Neural cell (in vitro differentiated cells): ENCODE results near the gene IGSF23. TPM values are rescaled to one million over a fixed set of nuclear protein-coding genes. Genes with fewer than 3 reads are reported as not detected.

ENCODE experiments used
- H2AFZ ChIP-seq: fragments of 200-600, 300-800 bp; sonication (generic), shearing (Covaris generic); 2 replicates; pipeline ENCODE4 v1.6.0; 2014; ENCODE audit warnings: low read depth, mild to moderate bottlenecking, antibody characterized with exemption, low read length, moderate library complexity
- H3F3A ChIP-seq: fragments of 200-600 bp; shearing (Covaris generic); 2 replicates; pipeline ENCODE4 v1.6.1; 2016; ENCODE audit warnings: mild to moderate bottlenecking, moderate library complexity, mixed read lengths, antibody characterized with exemption, low read length; ENCODE audit not compliant: insufficient read depth, poor library complexity, severe bottlenecking
- H3K27ac ChIP-seq: fragments of 200-600, 300-800 bp; sonication (generic), shearing (Covaris generic); 2 replicates; pipeline ENCODE4 v1.5.1; 2014; ENCODE audit warnings: mild to moderate bottlenecking, low read length, moderate library complexity
- H3K27me3 ChIP-seq: fragments of 300-800, 200-600 bp; sonication (generic), shearing (Covaris generic); 2 replicates; pipeline ENCODE4 v1.6.0; 2014; ENCODE audit warnings: mild to moderate bottlenecking, low read depth, low read length, moderate library complexity; ENCODE audit not compliant: insufficient read depth
- H3K36me3 ChIP-seq: fragments of 300-800, 200-600 bp; sonication (generic), shearing (Covaris generic); 2 replicates; pipeline ENCODE4 v1.5.1; 2014; ENCODE audit warnings: mild to moderate bottlenecking, antibody characterized with exemption, low read length, moderate library complexity; ENCODE audit not compliant: insufficient read depth
- H3K4me2 ChIP-seq: fragments of 300-800, 200-600 bp; sonication (generic), shearing (Covaris generic); 2 replicates; pipeline ENCODE4 v1.6.0; 2014; ENCODE audit warnings: mild to moderate bottlenecking, low read length
- H3K4me3 ChIP-seq: fragments of 300-800, 200-600 bp; sonication (generic), shearing (Covaris generic); 2 replicates; pipeline ENCODE4 v1.5.1; 2014; ENCODE audit warnings: mild to moderate bottlenecking, low read length, moderate library complexity
- H3K79me2 ChIP-seq: fragments of 200-600 bp; shearing (Covaris generic); replicated peaks from 2 replicates; pipeline ENCODE4 v1.6.0; 2014; ENCODE audit warnings: mild to moderate bottlenecking, low read length, moderate library complexity; ENCODE audit not compliant: insufficient read depth
- H3K9ac ChIP-seq: fragments of 300-800, 200-600 bp; sonication (generic), shearing (Covaris generic); 2 replicates; pipeline ENCODE4 v1.6.1; 2016; ENCODE audit warnings: mild to moderate bottlenecking, low read length, mixed read lengths
- H3K9me2 ChIP-seq: fragments of 200-600 bp; shearing (Covaris generic); 2 replicates; pipeline ENCODE4 v1.6.1; 2016; ENCODE audit warnings: mild to moderate bottlenecking, low read length, mixed read lengths; ENCODE audit not compliant: insufficient read depth
- H3K9me3 ChIP-seq: fragments of 200-600, 300-800 bp; sonication (generic), shearing (Covaris generic); 2 replicates; pipeline ENCODE4 v1.6.1; 2016; ENCODE audit warnings: mild to moderate bottlenecking, mixed run types, low read length, moderate library complexity, mixed read lengths
- H4K20me1 ChIP-seq: fragments of 200-600 bp; shearing (Covaris generic); 2 replicates; pipeline ENCODE4 v1.6.1; 2016; ENCODE audit warnings: mild to moderate bottlenecking, mixed run types; ENCODE audit not compliant: insufficient read depth
- CTCF ChIP-seq: fragments of 450-650 bp; IDR thresholded peaks from 2 replicates; pipeline ENCODE4 v1.5.1; 2014; ENCODE audit warnings: antibody characterized with exemption, mild to moderate bottlenecking, moderate library complexity; ENCODE audit not compliant: poor library complexity, severe bottlenecking
- EP300 ChIP-seq: fragments of 450-650 bp; conservative IDR thresholded peaks from 2 replicates; pipeline ENCODE4 v1.6.1; 2014; ENCODE audit warnings: antibody characterized with exemption, mild to moderate bottlenecking, moderate library complexity; ENCODE audit not compliant: poor library complexity, severe bottlenecking
- EZH2 ChIP-seq: fragments of 200-600, 300-800 bp; shearing (Covaris generic), sonication (generic); IDR thresholded peaks from 2 replicates; pipeline ENCODE4 v1.6.1; 2014; ENCODE audit warnings: antibody characterized with exemption, low read length, borderline replicate concordance, mild to moderate bottlenecking; ENCODE audit not compliant: insufficient read depth, poor library complexity, severe bottlenecking
- MXI1 ChIP-seq: fragments of 450-650 bp; conservative IDR thresholded peaks from 2 replicates; pipeline ENCODE4 v1.6.1; 2014; ENCODE audit warnings: antibody characterized with exemption, mild to moderate bottlenecking; ENCODE audit not compliant: poor library complexity, severe bottlenecking
- POLR2AphosphoS5 ChIP-seq: IDR thresholded peaks from 2 replicates; pipeline ENCODE4 v1.6.1; 2012
- RAD21 ChIP-seq: fragments of 450-650 bp; conservative IDR thresholded peaks from 2 replicates; pipeline ENCODE4 v1.6.1; 2014; ENCODE audit warnings: antibody characterized with exemption, mild to moderate bottlenecking, moderate library complexity
- SMC3 ChIP-seq: fragments of 450-650 bp; conservative IDR thresholded peaks from 2 replicates; pipeline ENCODE4 v1.6.1; 2014; ENCODE audit warnings: antibody characterized with exemption, mild to moderate bottlenecking, moderate library complexity; ENCODE audit not compliant: poor library complexity
- TAF1 ChIP-seq: IDR thresholded peaks from 2 replicates; pipeline ENCODE4 v1.6.1; 2012; ENCODE audit warnings: low read depth
- polyA plus RNA-seq: library from polyadenylated mRNA; depleted of rRNA; stranded (reverse); fragments of >200 nt; gene quantifications from 2 replicates; pipeline ENCODE4 v1.2.3, GENCODE V29; 2014
- TF ChIP-seq, protein P1 (sequence below): IDR thresholded peaks from 2 replicates; pipeline ENCODE4 v1.6.1; 2012; ENCODE audit warnings: borderline replicate concordance

The IGSF23 gene
- polyA plus RNA-seq, 1 donor from 2014 or later, result not detected

DNA sequence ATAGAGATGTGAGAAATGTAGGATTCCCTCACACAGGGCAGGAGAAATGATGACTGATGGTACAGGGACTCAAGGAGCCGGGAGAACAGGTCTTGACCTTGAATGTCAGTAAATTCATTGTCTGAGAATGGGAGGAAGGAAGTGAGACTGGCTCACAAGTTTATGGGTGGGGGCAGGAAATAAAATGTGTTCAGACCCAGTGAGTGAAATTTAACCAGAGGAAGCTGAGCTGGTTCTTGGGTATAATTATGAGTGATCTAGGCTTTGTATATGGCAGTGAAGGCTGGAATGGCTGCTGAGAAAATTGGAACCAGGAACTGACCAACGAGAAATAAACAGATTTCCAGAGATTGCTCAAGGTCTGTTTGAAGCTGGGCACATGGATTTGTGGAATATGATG lies 6.3 kb upstream of the IGSF23 start:
- H3K79me2 ChIP-seq, result no peaks in the 10 kb centered on the region
- no peaks in the 10 kb centered on the region for H3K27me3 ChIP-seq
- no peaks in the 10 kb centered on the region for H4K20me1 ChIP-seq
- no peaks in the 10 kb centered on the region for H3F3A ChIP-seq
- H3K9me3 ChIP-seq, result no peaks in the 10 kb centered on the region
- H3K4me3 ChIP-seq, result no peak overlapping the region
- no peak overlapping the region for H3K27ac ChIP-seq
- no peak overlapping the region for H3K4me2 ChIP-seq
- no peaks in the 10 kb centered on the region for H3K9me2 ChIP-seq
- TF ChIP-seq EZH2, result no peak
- TF ChIP-seq SMC3, result no peak
- H2AFZ ChIP-seq, result no peak overlapping the region
- no peak overlapping the region for H3K9ac ChIP-seq
- H3K36me3 ChIP-seq, result no peaks in the 10 kb centered on the region

DNA sequence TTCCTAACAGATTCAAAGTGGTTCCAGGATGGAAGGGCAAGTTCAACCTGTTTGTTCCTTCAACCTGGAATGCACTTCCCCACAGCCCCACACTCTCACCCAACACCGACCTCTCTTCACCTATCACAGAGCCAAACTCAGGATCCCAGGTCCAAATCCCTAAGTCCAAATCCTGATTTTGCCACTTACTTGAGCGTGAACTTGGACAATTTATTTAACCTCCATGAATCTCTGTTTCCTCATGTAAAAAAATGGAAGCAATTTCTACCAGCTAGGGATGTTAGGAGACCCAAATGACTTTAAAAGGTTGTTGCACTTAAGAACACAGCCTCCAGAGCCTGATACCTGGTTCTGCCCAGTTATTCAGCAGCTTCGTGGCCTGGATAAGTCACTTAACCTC lies 5.4 kb upstream of the IGSF23 start:
- H3K4me3 ChIP-seq, result no peak overlapping the region
- H3F3A ChIP-seq, result no peaks in the 10 kb centered on the region
- H4K20me1 ChIP-seq, result no peaks in the 10 kb centered on the region
- H3K27me3 ChIP-seq, result no peaks in the 10 kb centered on the region
- H3K36me3 ChIP-seq, result no peaks in the 10 kb centered on the region
- no peak overlapping the region for H3K4me2 ChIP-seq
- H3K9ac ChIP-seq, result no peak overlapping the region
- no peaks in the 10 kb centered on the region for H3K9me3 ChIP-seq
- no peak overlapping the region for H3K27ac ChIP-seq
- no peaks in the 10 kb centered on the region for H3K79me2 ChIP-seq
- TF ChIP-seq POLR2AphosphoS5, result no peak
- no peak for TF ChIP-seq EZH2
- no peak for TF ChIP-seq MXI1
- no peak for TF ChIP-seq EP300
- no peak overlapping the region for H2AFZ ChIP-seq
- no peaks in the 10 kb centered on the region for H3K9me2 ChIP-seq

DNA sequence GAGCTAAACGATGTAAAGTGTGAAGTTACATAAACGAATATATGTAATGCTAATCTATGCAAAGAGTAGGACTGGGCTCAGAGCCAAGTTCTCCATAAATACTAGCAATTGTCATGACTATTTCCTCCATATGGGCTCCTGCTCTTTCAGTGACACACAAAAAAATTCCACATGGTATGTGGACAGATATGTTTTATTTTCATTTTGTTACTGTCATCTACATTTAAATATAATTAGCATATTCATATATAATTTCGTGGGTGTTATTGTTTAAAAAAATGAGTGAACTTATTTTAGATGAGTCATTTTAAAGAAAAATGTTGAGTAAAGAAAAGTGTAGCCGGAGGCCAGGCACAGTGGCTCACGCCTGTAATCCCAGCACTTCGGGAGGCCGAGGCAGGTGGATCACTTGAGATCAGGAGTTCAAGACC lies 5.0 kb upstream of the IGSF23 start:
- Histone ChIP-seq H3K27ac (no peak overlapping the region), H3K79me2 (no peaks in the 10 kb centered on the region), H3K9me2 (no peaks in the 10 kb centered on the region), H3K9me3 (no peaks in the 10 kb centered on the region), H3K36me3 (no peaks in the 10 kb centered on the region), H2AFZ (no peak overlapping the region), H3F3A (no peaks in the 10 kb centered on the region), H3K27me3 (no peaks in the 10 kb centered on the region), H3K4me3 (no peak overlapping the region), H4K20me1 (no peaks in the 10 kb centered on the region), H3K9ac (no peak overlapping the region), H3K4me2 (no peak overlapping the region)
- TF ChIP-seq EP300, result no peak
- TF ChIP-seq SMC3, result no peak
- TF ChIP-seq TAF1, result no peak
- no peak for TF ChIP-seq RAD21
- TF ChIP-seq CTCF, result no peak
- TF ChIP-seq, protein P1, sequence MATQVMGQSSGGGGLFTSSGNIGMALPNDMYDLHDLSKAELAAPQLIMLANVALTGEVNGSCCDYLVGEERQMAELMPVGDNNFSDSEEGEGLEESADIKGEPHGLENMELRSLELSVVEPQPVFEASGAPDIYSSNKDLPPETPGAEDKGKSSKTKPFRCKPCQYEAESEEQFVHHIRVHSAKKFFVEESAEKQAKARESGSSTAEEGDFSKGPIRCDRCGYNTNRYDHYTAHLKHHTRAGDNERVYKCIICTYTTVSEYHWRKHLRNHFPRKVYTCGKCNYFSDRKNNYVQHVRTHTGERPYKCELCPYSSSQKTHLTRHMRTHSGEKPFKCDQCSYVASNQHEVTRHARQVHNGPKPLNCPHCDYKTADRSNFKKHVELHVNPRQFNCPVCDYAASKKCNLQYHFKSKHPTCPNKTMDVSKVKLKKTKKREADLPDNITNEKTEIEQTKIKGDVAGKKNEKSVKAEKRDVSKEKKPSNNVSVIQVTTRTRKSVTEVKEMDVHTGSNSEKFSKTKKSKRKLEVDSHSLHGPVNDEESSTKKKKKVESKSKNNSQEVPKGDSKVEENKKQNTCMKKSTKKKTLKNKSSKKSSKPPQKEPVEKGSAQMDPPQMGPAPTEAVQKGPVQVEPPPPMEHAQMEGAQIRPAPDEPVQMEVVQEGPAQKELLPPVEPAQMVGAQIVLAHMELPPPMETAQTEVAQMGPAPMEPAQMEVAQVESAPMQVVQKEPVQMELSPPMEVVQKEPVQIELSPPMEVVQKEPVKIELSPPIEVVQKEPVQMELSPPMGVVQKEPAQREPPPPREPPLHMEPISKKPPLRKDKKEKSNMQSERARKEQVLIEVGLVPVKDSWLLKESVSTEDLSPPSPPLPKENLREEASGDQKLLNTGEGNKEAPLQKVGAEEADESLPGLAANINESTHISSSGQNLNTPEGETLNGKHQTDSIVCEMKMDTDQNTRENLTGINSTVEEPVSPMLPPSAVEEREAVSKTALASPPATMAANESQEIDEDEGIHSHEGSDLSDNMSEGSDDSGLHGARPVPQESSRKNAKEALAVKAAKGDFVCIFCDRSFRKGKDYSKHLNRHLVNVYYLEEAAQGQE, result no peak
- TF ChIP-seq POLR2AphosphoS5, result no peak
- TF ChIP-seq MXI1, result no peak
- TF ChIP-seq EZH2, result no peak
